ENCODE results near the gene TDRD6. TPM values are rescaled to one million over a fixed set of nuclear protein-coding genes. Genes with fewer than 3 reads are reported as not detected.

The TDRD6 gene
- total RNA-seq: under 1 TPM in 3 of 4 donors, not detected in 1; 0.20 to 0.48 (median 0.41) TPM

DNA sequence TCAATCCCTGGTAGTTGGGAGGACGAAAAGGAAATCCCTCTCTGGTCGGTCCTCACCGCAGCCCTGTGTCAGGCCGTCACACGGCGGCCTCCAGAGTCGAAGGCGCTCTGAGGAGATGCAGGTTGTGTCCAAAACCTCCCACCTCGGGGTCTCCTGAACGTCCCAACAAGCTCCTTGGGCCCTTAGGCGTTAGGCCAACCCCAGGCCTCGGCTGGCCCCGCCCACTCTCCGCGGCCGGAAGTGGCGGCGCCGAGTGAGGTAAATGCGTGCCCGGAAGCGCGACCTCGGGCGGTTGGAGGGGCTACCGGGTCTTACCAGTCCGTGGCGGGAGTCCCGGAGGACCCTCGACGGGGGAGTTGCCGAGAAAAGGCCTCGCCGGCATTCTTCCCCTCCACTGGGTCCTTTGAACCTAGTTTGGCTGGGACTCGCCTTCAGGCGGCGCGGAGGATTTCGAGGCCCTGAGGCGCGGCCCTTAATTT, at the start of gene TDRD6:
TDRD6 (plus strand) TSS at position 267 of the 479 bp plus-strand sequence. CDS start 244 bp downstream, outside the sequence.
- intact Hi-C loops (cut with DNase I; ENCODE audit: low total_unique reads): no loop called here
- DNase-seq: no peak
- Histone ChIP-seq H3K27ac (no peak within 1 kb of the TSS), H3K4me3 (no peak within 1 kb of the TSS), H3K4me1 (no peaks in the 10 kb centered on the region), H3K9me3 (no peaks in the 10 kb centered on the region), H3K27me3 (no peaks in the 10 kb centered on the region), H3K36me3 (no peaks in the 10 kb centered on the region)
- in situ Hi-C loops (cut with MboI; ENCODE audit: low pct_ligation_motif_present in 1 of 4, low pct_unique_long_range_greater_than_20kb in 1 of 4, low sequenced_read_pairs in 3 of 4): no loop called here
- WGBS, 2 donors (ENCODE audit: low coverage in 1 of 2): 93% methylated on average over 41 of the region's 41 CpGs; no CpG with 5 or more reads in 1 of the 2 donors
- TF ChIP-seq POLR2A (IDR thresholded peaks at IDR 0.05): no peak
- no peak for TF ChIP-seq EP300 (IDR thresholded peaks at IDR 0.05; ENCODE audit: low read depth)
- no peak for TF ChIP-seq POLR2AphosphoS5 (IDR thresholded peaks at IDR 0.05)
- TF ChIP-seq, protein P1, sequence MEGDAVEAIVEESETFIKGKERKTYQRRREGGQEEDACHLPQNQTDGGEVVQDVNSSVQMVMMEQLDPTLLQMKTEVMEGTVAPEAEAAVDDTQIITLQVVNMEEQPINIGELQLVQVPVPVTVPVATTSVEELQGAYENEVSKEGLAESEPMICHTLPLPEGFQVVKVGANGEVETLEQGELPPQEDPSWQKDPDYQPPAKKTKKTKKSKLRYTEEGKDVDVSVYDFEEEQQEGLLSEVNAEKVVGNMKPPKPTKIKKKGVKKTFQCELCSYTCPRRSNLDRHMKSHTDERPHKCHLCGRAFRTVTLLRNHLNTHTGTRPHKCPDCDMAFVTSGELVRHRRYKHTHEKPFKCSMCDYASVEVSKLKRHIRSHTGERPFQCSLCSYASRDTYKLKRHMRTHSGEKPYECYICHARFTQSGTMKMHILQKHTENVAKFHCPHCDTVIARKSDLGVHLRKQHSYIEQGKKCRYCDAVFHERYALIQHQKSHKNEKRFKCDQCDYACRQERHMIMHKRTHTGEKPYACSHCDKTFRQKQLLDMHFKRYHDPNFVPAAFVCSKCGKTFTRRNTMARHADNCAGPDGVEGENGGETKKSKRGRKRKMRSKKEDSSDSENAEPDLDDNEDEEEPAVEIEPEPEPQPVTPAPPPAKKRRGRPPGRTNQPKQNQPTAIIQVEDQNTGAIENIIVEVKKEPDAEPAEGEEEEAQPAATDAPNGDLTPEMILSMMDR (IDR thresholded peaks at IDR 0.05): no peak

- H3K4me1 ChIP-seq: no peaks in the 10 kb centered on the region
- in situ Hi-C loops (cut with MboI; ENCODE audit: low pct_ligation_motif_present in 1 of 4, low pct_unique_long_range_greater_than_20kb in 1 of 4, low sequenced_read_pairs in 3 of 4) (loop anchor here in 3 of 4 donors (25.0 kb wide), 2 partner anchors 426 to 551 kb away; no protein-coding TSS in a partner anchor), intact Hi-C loops (cut with DNase I; ENCODE audit: low total_unique reads) (no loop called here)
- H3K27me3 ChIP-seq: no peaks in the 10 kb centered on the region
- TF ChIP-seq POLR2A (IDR thresholded peaks at IDR 0.05) (no peak), EP300 (IDR thresholded peaks at IDR 0.05; ENCODE audit: low read depth) (no peak), POLR2AphosphoS5 (IDR thresholded peaks at IDR 0.05) (no peak)
- TF ChIP-seq, protein P1 (IDR thresholded peaks at IDR 0.05): no peak
- H3K36me3 ChIP-seq: no peaks in the 10 kb centered on the region
- no peak overlapping the region for H3K27ac ChIP-seq
- WGBS, 2 donors (ENCODE audit: low coverage in 1 of 2): 76 to 100% methylated on average over 1 of the region's 1 CpG
- DNase-seq: no peak
- no peak overlapping the region for H3K4me3 ChIP-seq
- H3K9me3 ChIP-seq: no peaks in the 10 kb centered on the region
Measured at GRCh38 chr6:46637933-46638332, 49.8 kb upstream of the TDRD6 start.

- intact Hi-C loops (cut with DNase I; ENCODE audit: low total_unique reads) (no loop called here), in situ Hi-C loops (cut with MboI; ENCODE audit: low pct_ligation_motif_present in 1 of 4, low pct_unique_long_range_greater_than_20kb in 1 of 4, low sequenced_read_pairs in 3 of 4) (loop anchor here in 3 of 4 donors (25.0 kb wide), 2 partner anchors 426 to 551 kb away; no protein-coding TSS in a partner anchor)
- no peaks in the 10 kb centered on the region for H3K36me3 ChIP-seq
- H3K4me1 ChIP-seq: no peaks in the 10 kb centered on the region
- no peaks in the 10 kb centered on the region for H3K27me3 ChIP-seq
- H3K4me3 ChIP-seq: no peak overlapping the region
- no peaks in the 10 kb centered on the region for H3K9me3 ChIP-seq
- WGBS, 2 donors (ENCODE audit: low coverage in 1 of 2): 78 to 93% methylated on average over 2 of the region's 2 CpGs
- no peak for DNase-seq
- no peak overlapping the region for H3K27ac ChIP-seq
- TF ChIP-seq POLR2AphosphoS5 (IDR thresholded peaks at IDR 0.05): no peak
- TF ChIP-seq POLR2A (IDR thresholded peaks at IDR 0.05): no peak
- TF ChIP-seq, protein P1 (IDR thresholded peaks at IDR 0.05): no peak
- no peak for TF ChIP-seq EP300 (IDR thresholded peaks at IDR 0.05; ENCODE audit: low read depth)
Measured at GRCh38 chr6:46638650-46639049, 49.0 kb upstream of the TDRD6 start.

DNA sequence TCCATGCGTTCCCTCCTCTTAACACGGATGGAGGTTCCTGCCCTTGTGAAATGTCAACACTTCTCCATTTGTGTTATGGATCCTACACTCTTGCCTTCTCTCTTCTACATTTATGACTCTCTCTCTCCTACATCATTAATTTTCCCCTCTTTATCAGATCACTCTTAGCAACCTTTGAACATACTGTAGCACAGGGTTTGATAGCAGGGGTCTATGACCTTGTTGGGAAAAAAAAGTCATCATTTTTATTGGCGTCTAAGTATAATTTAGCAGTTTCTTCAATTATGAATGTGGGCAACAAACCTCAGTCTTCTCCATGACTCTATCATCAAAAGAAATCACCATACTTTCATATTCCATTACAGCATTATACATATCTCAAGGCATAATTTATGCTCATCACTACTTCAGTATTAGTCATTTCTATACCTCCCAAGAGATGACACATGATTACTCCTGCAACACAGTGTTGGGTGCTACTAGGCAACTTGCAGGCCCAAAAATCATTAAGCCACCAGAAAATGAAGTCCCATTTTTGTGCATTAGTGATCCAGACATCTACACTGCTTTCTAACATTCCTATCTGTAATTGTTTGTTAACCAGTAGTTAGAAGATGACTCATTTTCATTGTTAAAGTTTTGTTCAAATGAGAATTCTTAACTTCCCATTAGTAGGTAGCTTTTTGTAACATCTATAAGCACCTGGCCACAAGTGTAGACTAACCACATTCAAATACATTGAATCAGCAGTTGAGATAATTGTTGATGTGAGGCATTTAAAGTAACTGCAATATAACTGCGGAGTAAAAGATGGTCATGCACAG, 44.5 kb upstream of the TDRD6 start:
- no peaks in the 10 kb centered on the region for H3K9me3 ChIP-seq

More for the DNA sequence above, 44.5 kb upstream of the TDRD6 start:
- in situ Hi-C loops (cut with MboI; ENCODE audit: low pct_ligation_motif_present in 1 of 4, low pct_unique_long_range_greater_than_20kb in 1 of 4, low sequenced_read_pairs in 3 of 4): loop anchor here in 3 of 4 donors (25.0 kb wide), 2 partner anchors 431 to 556 kb away; no protein-coding TSS in a partner anchor
- H3K4me1 ChIP-seq: no peaks in the 10 kb centered on the region
- no peak for DNase-seq
- H3K27ac ChIP-seq: no peak overlapping the region
- WGBS, 2 donors (ENCODE audit: low coverage in 1 of 2): 83 to 85% methylated on average over 4 of the region's 4 CpGs
- TF ChIP-seq POLR2A (IDR thresholded peaks at IDR 0.05): no peak
- TF ChIP-seq POLR2AphosphoS5 (IDR thresholded peaks at IDR 0.05): no peak
- TF ChIP-seq, protein P1 (IDR thresholded peaks at IDR 0.05): no peak
- no peaks in the 10 kb centered on the region for H3K36me3 ChIP-seq
- H3K27me3 ChIP-seq: no peaks in the 10 kb centered on the region
- intact Hi-C loops (cut with DNase I; ENCODE audit: low total_unique reads): no loop called here
- no peak overlapping the region for H3K4me3 ChIP-seq

All from transverse colon (tissue), 4 donors.